ENCODE measurements around the gene SPATA31E1.

Gene SPATA31E1

GRCh38 chr9:87876708-87877107 is 6.0 kb upstream of the SPATA31E1 start:
- DNase-seq (ENCODE audit: insufficient read length) = no peak
- no peak for FAIRE-seq

GRCh38 chr9:87878989-87879511 is 3.6 kb upstream of the SPATA31E1 start:
- no peak for FAIRE-seq
- no peak for DNase-seq (ENCODE audit: insufficient read length)
- no peak for TF ChIP-seq TAF1 (IDR thresholded peaks at IDR 0.05; ENCODE audit: borderline replicate concordance, low read depth, low read length)
- TF ChIP-seq POLR2A (IDR thresholded peaks at IDR 0.05; ENCODE audit: low read depth, low read length) = no peak
- TF ChIP-seq POLR2AphosphoS5 (IDR thresholded peaks at IDR 0.05; ENCODE audit: low read depth, low read length) = no peak

More at GRCh38 chr9:87876708-87877107, 6.0 kb upstream of the SPATA31E1 start:
- no peak for TF ChIP-seq POLR2AphosphoS5 (IDR thresholded peaks at IDR 0.05; ENCODE audit: low read depth, low read length)

- DNase-seq (ENCODE audit: insufficient read length) (no peak), FAIRE-seq (no peak)
- TF ChIP-seq TAF1 (IDR thresholded peaks at IDR 0.05; ENCODE audit: borderline replicate concordance, low read depth, low read length) (no peak), POLR2A (IDR thresholded peaks at IDR 0.05; ENCODE audit: low read depth, low read length) (no peak), POLR2AphosphoS5 (IDR thresholded peaks at IDR 0.05; ENCODE audit: low read depth, low read length) (no peak)
Measured at GRCh38 chr9:87880116-87880515, 2.6 kb upstream of the SPATA31E1 start.

- FAIRE-seq (no peak), DNase-seq (ENCODE audit: insufficient read length) (no peak)
- TF ChIP-seq POLR2AphosphoS5 (IDR thresholded peaks at IDR 0.05; ENCODE audit: low read depth, low read length) (no peak), POLR2A (IDR thresholded peaks at IDR 0.05; ENCODE audit: low read depth, low read length) (no peak), TAF1 (IDR thresholded peaks at IDR 0.05; ENCODE audit: borderline replicate concordance, low read depth, low read length) (no peak)
Measured at GRCh38 chr9:87880683-87881082, 2.0 kb upstream of the SPATA31E1 start.

GRCh38 chr9:87883274-87883673 is 597 bp downstream of the SPATA31E1 start:
- FAIRE-seq = no peak
- DNase-seq (ENCODE audit: insufficient read length) = no peak
- no peak for TF ChIP-seq POLR2AphosphoS5 (IDR thresholded peaks at IDR 0.05; ENCODE audit: low read depth, low read length)
- TF ChIP-seq POLR2A (IDR thresholded peaks at IDR 0.05; ENCODE audit: low read depth, low read length) = no peak
- TF ChIP-seq TAF1 (IDR thresholded peaks at IDR 0.05; ENCODE audit: borderline replicate concordance, low read depth, low read length) = no peak

GRCh38 chr9:87883990-87884389 is 1.3 kb downstream of the SPATA31E1 start:
- no peak for DNase-seq (ENCODE audit: insufficient read length)
- FAIRE-seq = no peak
- TF ChIP-seq POLR2A (IDR thresholded peaks at IDR 0.05; ENCODE audit: low read depth, low read length) (no peak), POLR2AphosphoS5 (IDR thresholded peaks at IDR 0.05; ENCODE audit: low read depth, low read length) (no peak)

- DNase-seq (ENCODE audit: insufficient read length) (no peak), FAIRE-seq (no peak)
- no peak for TF ChIP-seq TAF1 (IDR thresholded peaks at IDR 0.05; ENCODE audit: borderline replicate concordance, low read depth, low read length)
- TF ChIP-seq POLR2AphosphoS5 (IDR thresholded peaks at IDR 0.05; ENCODE audit: low read depth, low read length) = no peak
- no peak for TF ChIP-seq POLR2A (IDR thresholded peaks at IDR 0.05; ENCODE audit: low read depth, low read length)
Measured at GRCh38 chr9:87884578-87885459, 2.1 kb downstream of the SPATA31E1 start.

GRCh38 chr9:87885484-87886189 is 3.0 kb downstream of the SPATA31E1 start:
- no peak for TF ChIP-seq POLR2A (IDR thresholded peaks at IDR 0.05; ENCODE audit: low read depth, low read length)
- no peak for TF ChIP-seq TAF1 (IDR thresholded peaks at IDR 0.05; ENCODE audit: borderline replicate concordance, low read depth, low read length)
- TF ChIP-seq POLR2AphosphoS5 (IDR thresholded peaks at IDR 0.05; ENCODE audit: low read depth, low read length) = no peak
- DNase-seq (ENCODE audit: insufficient read length) (no peak), FAIRE-seq (no peak)

GRCh38 chr9:87886210-87886932 is 3.7 kb downstream of the SPATA31E1 start:
- FAIRE-seq = no peak
- no peak for DNase-seq (ENCODE audit: insufficient read length)
- TF ChIP-seq TAF1 (IDR thresholded peaks at IDR 0.05; ENCODE audit: borderline replicate concordance, low read depth, low read length) = no peak
- no peak for TF ChIP-seq POLR2AphosphoS5 (IDR thresholded peaks at IDR 0.05; ENCODE audit: low read depth, low read length)
- TF ChIP-seq POLR2A (IDR thresholded peaks at IDR 0.05; ENCODE audit: low read depth, low read length) = no peak

GRCh38 chr9:87886933-87887505 is 4.3 kb downstream of the SPATA31E1 start:
- FAIRE-seq (no peak), DNase-seq (ENCODE audit: insufficient read length) (no peak)
- TF ChIP-seq POLR2A (IDR thresholded peaks at IDR 0.05; ENCODE audit: low read depth, low read length) (no peak), TAF1 (IDR thresholded peaks at IDR 0.05; ENCODE audit: borderline replicate concordance, low read depth, low read length) (no peak), POLR2AphosphoS5 (IDR thresholded peaks at IDR 0.05; ENCODE audit: low read depth, low read length) (no peak)

Measured in GM12892 (cell line).